Measurements from ENCODE around the gene SCO2.

SCO2 gene

GRCh38 chr22:50502096-50502495, 23.3 kb downstream of the SCO2 start:
- no peak for FAIRE-seq
- TF ChIP-seq TAF1 (IDR thresholded peaks at IDR 0.05; ENCODE audit: borderline replicate concordance, low read depth, low read length): no peak
- TF ChIP-seq POLR2A (IDR thresholded peaks at IDR 0.05; ENCODE audit: low read depth, low read length): no peak
- no peak for TF ChIP-seq POLR2AphosphoS5 (IDR thresholded peaks at IDR 0.05; ENCODE audit: low read depth, low read length)
- DNase-seq (ENCODE audit: insufficient read length): no peak

GRCh38 chr22:50500452-50500851, 24.9 kb downstream of the SCO2 start:
- FAIRE-seq: no peak
- TF ChIP-seq POLR2A (IDR thresholded peaks at IDR 0.05; ENCODE audit: low read depth, low read length) (no peak), POLR2AphosphoS5 (IDR thresholded peaks at IDR 0.05; ENCODE audit: low read depth, low read length) (no peak), TAF1 (IDR thresholded peaks at IDR 0.05; ENCODE audit: borderline replicate concordance, low read depth, low read length) (no peak)
- no peak for DNase-seq (ENCODE audit: insufficient read length)

- DNase-seq (ENCODE audit: insufficient read length) (no peak), FAIRE-seq (peak; percentile 61)
- no peak for TF ChIP-seq POLR2AphosphoS5 (IDR thresholded peaks at IDR 0.05; ENCODE audit: low read depth, low read length)
- no peak for TF ChIP-seq POLR2A (IDR thresholded peaks at IDR 0.05; ENCODE audit: low read depth, low read length)
- TF ChIP-seq TAF1 (IDR thresholded peaks at IDR 0.05; ENCODE audit: borderline replicate concordance, low read depth, low read length): no peak
These were observed 27.0 kb downstream of the SCO2 start for GRCh38 chr22:50498322-50498890.

- no peak for FAIRE-seq
- TF ChIP-seq POLR2A (IDR thresholded peaks at IDR 0.05; ENCODE audit: low read depth, low read length) (no peak), POLR2AphosphoS5 (IDR thresholded peaks at IDR 0.05; ENCODE audit: low read depth, low read length) (no peak), TAF1 (IDR thresholded peaks at IDR 0.05; ENCODE audit: borderline replicate concordance, low read depth, low read length) (no peak)
- DNase-seq (ENCODE audit: insufficient read length): no peak
These were observed 28.3 kb downstream of the SCO2 start for GRCh38 chr22:50497093-50497492.

GRCh38 chr22:50490531-50491308, 34.7 kb downstream of the SCO2 start:
- DNase-seq (ENCODE audit: insufficient read length) (no peak), FAIRE-seq (no peak)
- no peak for TF ChIP-seq POLR2A (IDR thresholded peaks at IDR 0.05; ENCODE audit: low read depth, low read length)
- TF ChIP-seq TAF1 (IDR thresholded peaks at IDR 0.05; ENCODE audit: borderline replicate concordance, low read depth, low read length): no peak
- no peak for TF ChIP-seq POLR2AphosphoS5 (IDR thresholded peaks at IDR 0.05; ENCODE audit: low read depth, low read length)

- FAIRE-seq (no peak), DNase-seq (ENCODE audit: insufficient read length) (no peak)
- TF ChIP-seq POLR2AphosphoS5 (IDR thresholded peaks at IDR 0.05; ENCODE audit: low read depth, low read length): no peak
- TF ChIP-seq POLR2A (IDR thresholded peaks at IDR 0.05; ENCODE audit: low read depth, low read length): no peak
- no peak for TF ChIP-seq TAF1 (IDR thresholded peaks at IDR 0.05; ENCODE audit: borderline replicate concordance, low read depth, low read length)
These were observed 35.8 kb downstream of the SCO2 start for GRCh38 chr22:50489363-50490243.

- TF ChIP-seq POLR2AphosphoS5 (IDR thresholded peaks at IDR 0.05; ENCODE audit: low read depth, low read length): no peak
- no peak for TF ChIP-seq POLR2A (IDR thresholded peaks at IDR 0.05; ENCODE audit: low read depth, low read length)
- TF ChIP-seq TAF1 (IDR thresholded peaks at IDR 0.05; ENCODE audit: borderline replicate concordance, low read depth, low read length): no peak
- FAIRE-seq (no peak), DNase-seq (ENCODE audit: insufficient read length) (no peak)
These were observed 36.5 kb downstream of the SCO2 start for GRCh38 chr22:50488886-50489285.

- TF ChIP-seq POLR2AphosphoS5 (IDR thresholded peaks at IDR 0.05; ENCODE audit: low read depth, low read length) (no peak), TAF1 (IDR thresholded peaks at IDR 0.05; ENCODE audit: borderline replicate concordance, low read depth, low read length) (no peak), POLR2A (IDR thresholded peaks at IDR 0.05; ENCODE audit: low read depth, low read length) (no peak)
- no peak for FAIRE-seq
- no peak for DNase-seq (ENCODE audit: insufficient read length)
These were observed 37.3 kb downstream of the SCO2 start for GRCh38 chr22:50488006-50488677.

- FAIRE-seq (no peak), DNase-seq (ENCODE audit: insufficient read length) (no peak)
- TF ChIP-seq POLR2AphosphoS5 (IDR thresholded peaks at IDR 0.05; ENCODE audit: low read depth, low read length): no peak
- no peak for TF ChIP-seq TAF1 (IDR thresholded peaks at IDR 0.05; ENCODE audit: borderline replicate concordance, low read depth, low read length)
- TF ChIP-seq POLR2A (IDR thresholded peaks at IDR 0.05; ENCODE audit: low read depth, low read length): no peak
These were observed 38.0 kb downstream of the SCO2 start for GRCh38 chr22:50487290-50488005.

GRCh38 chr22:50486561-50487289, 38.7 kb downstream of the SCO2 start, which contains the start of gene MIOX:
Gene MIOX (plus strand): TSS chr22:50486859. CDS start chr22:50486898, 39 bp downstream.
- no peak for DNase-seq (ENCODE audit: insufficient read length)
- no peak for TF ChIP-seq POLR2AphosphoS5 (IDR thresholded peaks at IDR 0.05; ENCODE audit: low read depth, low read length)
- no peak for TF ChIP-seq TAF1 (IDR thresholded peaks at IDR 0.05; ENCODE audit: borderline replicate concordance, low read depth, low read length)
- no peak for TF ChIP-seq POLR2A (IDR thresholded peaks at IDR 0.05; ENCODE audit: low read depth, low read length)
- FAIRE-seq: no peak
